GM19240 (cell line): Measurements from ENCODE around the gene DNER.
"Not testable (repeated sequence)": the region's sequence is repeated elsewhere in the genome, so short reads cannot be mapped to it uniquely, and the experiment has no call there.

ENCODE experiments used
- DNase-seq: peaks from one replicate; pipeline ENCODE4 v3.0.0; 2011; ENCODE audit warnings: low spot score; ENCODE audit not compliant: insufficient read length

The DNER gene

GRCh38 chr2:229715895-229716507 lies 1.6 kb upstream of the DNER start:
- DNase-seq = no peak

- DNase-seq = no peak
Measured at GRCh38 chr2:229714736-229715541, 584 bp upstream of the DNER start.

- DNase-seq = no peak
Measured at GRCh38 chr2:229713371-229714079, 830 bp downstream of the DNER start.

GRCh38 chr2:229712136-229712535 lies 2.2 kb downstream of the DNER start:
- DNase-seq = no peak

GRCh38 chr2:229708335-229708734 lies 6.0 kb downstream of the DNER start:
- no peak for DNase-seq

- DNase-seq = no peak
Measured at GRCh38 chr2:229703909-229704630, 10.3 kb downstream of the DNER start.

- DNase-seq = no peak
Measured at GRCh38 chr2:229701716-229702115, 12.6 kb downstream of the DNER start.

- DNase-seq = no peak
Measured at GRCh38 chr2:229701062-229701461, 13.3 kb downstream of the DNER start.

- no peak for DNase-seq
Measured at GRCh38 chr2:229695961-229696360, 18.4 kb downstream of the DNER start.

- not testable (repeated sequence) for DNase-seq
Measured at GRCh38 chr2:229693845-229694244, 20.5 kb downstream of the DNER start.

GRCh38 chr2:229691631-229692030 lies 22.7 kb downstream of the DNER start:
- DNase-seq = no peak

- no peak for DNase-seq
Measured at GRCh38 chr2:229689307-229689839, 25.0 kb downstream of the DNER start.

GRCh38 chr2:229688141-229688540 lies 26.2 kb downstream of the DNER start:
- DNase-seq = no peak

GRCh38 chr2:229686122-229686919 lies 28.0 kb downstream of the DNER start:
- no peak for DNase-seq

GRCh38 chr2:229684942-229685562 lies 29.3 kb downstream of the DNER start:
- no peak for DNase-seq

GRCh38 chr2:229679393-229680125 lies 34.8 kb downstream of the DNER start:
- no peak for DNase-seq

GRCh38 chr2:229675569-229675968 lies 38.8 kb downstream of the DNER start:
- no peak for DNase-seq

- DNase-seq = no peak
Measured at GRCh38 chr2:229674830-229675530, 39.4 kb downstream of the DNER start.

- DNase-seq = no peak
Measured at GRCh38 chr2:229673676-229674075, 40.7 kb downstream of the DNER start.
